HEK293 (cell line): ENCODE data around the gene PLA2G4E.

ENCODE experiments used
- CTCF ChIA-PET: fragments of 350-600 bp; formaldehyde crosslinking; extraction: SDS; loops from one replicate; lab custom pipeline; 2021; ENCODE audit warnings: antibody characterized with exemption; lab: Yijun Ruan, JAX
- POLR2A ChIA-PET: fragments of 300-600 bp; formaldehyde crosslinking; extraction: SDS; loops from one replicate; lab custom pipeline; 2020; ENCODE audit warnings: antibody characterized with exemption, inconsistent platforms; lab: Yijun Ruan, JAX
- H3K27ac ChIP-seq: fragments of 200-500 bp; sonication (Bioruptor generic); 2 replicates; pipeline ENCODE4 v1.5.1; 2014; ENCODE audit warnings: low read depth, low read length, control low read depth, inconsistent platforms; ENCODE audit errors: extremely low read depth
- H3K36me3 ChIP-seq, 2 experiments: fragments of 200-500 bp in 1 of 2; sonication (Bioruptor generic) in 1 of 2; 1 replicate in 1 of 2; 2 replicates in 1 of 2; pipeline ENCODE4 v1.5.1; 2014 to 2017; ENCODE audit warnings: inconsistent platforms in 2 of 2, low read length in 2 of 2; ENCODE audit not compliant: control insufficient read depth in 2 of 2, insufficient read depth in 1 of 2
- H3K4me1 ChIP-seq: fragments of 200-500 bp; sonication (Bioruptor generic); 2 replicates; pipeline ENCODE4 v1.5.1; 2014; ENCODE audit warnings: mild to moderate bottlenecking, low read length, inconsistent platforms; ENCODE audit not compliant: control insufficient read depth, insufficient read depth
- H3K4me3 ChIP-seq: 2 replicates; pipeline ENCODE4 v1.5.1; 2011; ENCODE audit warnings: low read depth, mild to moderate bottlenecking, control low read depth, low read length, moderate library complexity
- H3K9me3 ChIP-seq: fragments of 200-500 bp; sonication (Bioruptor generic); 2 replicates; pipeline ENCODE4 v1.5.1; 2014; ENCODE audit warnings: low read depth, low read length, inconsistent platforms; ENCODE audit not compliant: control insufficient read depth, insufficient read depth
- FEZF1 ChIP-seq: fragments of 450-650 bp; formaldehyde crosslinking; IDR thresholded peaks from 2 replicates; pipeline ENCODE4 v1.5.1; 2016; ENCODE audit warnings: missing biosample characterization, missing genetic modification characterization
- HIC1 ChIP-seq: fragments of 450-650 bp; formaldehyde crosslinking; IDR thresholded peaks from 2 replicates; pipeline ENCODE4 v1.5.1; 2016; ENCODE audit warnings: missing biosample characterization, missing genetic modification characterization
- KLF8 ChIP-seq: fragments of 450-650 bp; formaldehyde crosslinking; IDR thresholded peaks from 2 replicates; pipeline ENCODE4 v1.5.1; 2016; ENCODE audit warnings: missing biosample characterization, missing genetic modification characterization
- REST ChIP-seq: fragments of 450-650 bp; formaldehyde crosslinking; IDR thresholded peaks from 2 replicates; pipeline ENCODE4 v1.5.1; 2016; ENCODE audit warnings: missing biosample characterization, missing genetic modification characterization
- SCRT1 ChIP-seq: fragments of 450-650 bp; formaldehyde crosslinking; IDR thresholded peaks from 2 replicates; pipeline ENCODE4 v1.5.1; 2016; ENCODE audit warnings: missing biosample characterization, missing genetic modification characterization, borderline replicate concordance
- SP2 ChIP-seq: fragments of 450-650 bp; formaldehyde crosslinking; IDR thresholded peaks from 2 replicates; pipeline ENCODE4 v1.5.1; 2016; ENCODE audit warnings: missing biosample characterization, missing genetic modification characterization
- ZBTB1 ChIP-seq: fragments of 450-650 bp; formaldehyde crosslinking; IDR thresholded peaks from 2 replicates; pipeline ENCODE4 v1.5.1; 2016; ENCODE audit warnings: missing biosample characterization, missing genetic modification characterization
- ZBTB10 ChIP-seq: fragments of 450-650 bp; formaldehyde crosslinking; IDR thresholded peaks from 2 replicates; pipeline ENCODE4 v1.5.1; 2016; ENCODE audit warnings: missing biosample characterization, missing genetic modification characterization
- ZNF10 ChIP-seq: fragments of 450-650 bp; formaldehyde crosslinking; IDR thresholded peaks from 2 replicates; pipeline ENCODE4 v1.5.1; 2017; ENCODE audit warnings: missing biosample characterization, missing genetic modification characterization
- ZNF16 ChIP-seq: fragments of 450-650 bp; formaldehyde crosslinking; IDR thresholded peaks from 2 replicates; pipeline ENCODE4 v1.5.1; 2016; ENCODE audit warnings: low read depth, missing biosample characterization, missing genetic modification characterization
- ZNF19 ChIP-seq: fragments of 450-650 bp; formaldehyde crosslinking; IDR thresholded peaks from 2 replicates; pipeline ENCODE4; 2016; ENCODE audit warnings: missing biosample characterization, missing genetic modification characterization, low read depth
- ZNF248 ChIP-seq: fragments of 450-650 bp; formaldehyde crosslinking; IDR thresholded peaks from 2 replicates; pipeline ENCODE4 v1.5.1; 2017; ENCODE audit warnings: missing biosample characterization, missing genetic modification characterization
- ZNF292 ChIP-seq: fragments of 450-650 bp; formaldehyde crosslinking; IDR thresholded peaks from 2 replicates; pipeline ENCODE4 v1.5.1; 2016; ENCODE audit warnings: low read depth, missing biosample characterization, missing genetic modification characterization, borderline replicate concordance
- ZNF366 ChIP-seq: fragments of 450-650 bp; formaldehyde crosslinking; conservative IDR thresholded peaks from 2 replicates; pipeline ENCODE4 v1.5.1; 2016; ENCODE audit warnings: missing biosample characterization, missing genetic modification characterization
- ZNF488 ChIP-seq: fragments of 450-650 bp; formaldehyde crosslinking; IDR thresholded peaks from 2 replicates; pipeline ENCODE4 v1.5.1; 2016; ENCODE audit warnings: missing biosample characterization, missing genetic modification characterization
- ZNF514 ChIP-seq: fragments of 450-650 bp; formaldehyde crosslinking; IDR thresholded peaks from 2 replicates; pipeline ENCODE4 v1.5.1; 2016; ENCODE audit warnings: missing biosample characterization, missing genetic modification characterization
- ZNF792 ChIP-seq: fragments of 450-650 bp; formaldehyde crosslinking; IDR thresholded peaks from 2 replicates; pipeline ENCODE4 v1.5.1; 2016; ENCODE audit warnings: missing biosample characterization, missing genetic modification characterization
- ZXDB ChIP-seq: fragments of 450-650 bp; formaldehyde crosslinking; IDR thresholded peaks from 2 replicates; pipeline ENCODE4 v1.5.1; 2016; ENCODE audit warnings: missing biosample characterization, missing genetic modification characterization

Gene PLA2G4E

GRCh38 chr15:42020713-42021273, at the start of gene PLA2G4E:
Gene PLA2G4E, minus strand, starts transcription at chr15:42021042. Its CDS starts 12 bp downstream, at chr15:42021030.
- H3K4me1 ChIP-seq = no peaks in the 10 kb centered on the region
- no peak within 1 kb of the TSS for H3K4me3 ChIP-seq
- no peak within 1 kb of the TSS for H3K27ac ChIP-seq
- ChIA-PET CTCF (interaction anchor here (0.5 kb wide), 1 partner anchor 595 kb away, joined by 3 read pairs; no protein-coding TSS in a partner anchor), POLR2A (no interaction called here)
- no peaks in the 10 kb centered on the region for H3K36me3 ChIP-seq
- H3K9me3 ChIP-seq = no peaks in the 10 kb centered on the region
- TF ChIP-seq ZNF248 (no peak), REST (no peak), HIC1 (no peak), ZNF514 (tag by site-specific recombination) (no peak), ZNF292 (tag by site-specific recombination) (no peak), ZNF792 (tag by site-specific recombination) (no peak), KLF8 (no peak), SCRT1 (no peak), FEZF1 (no peak), ZBTB10 (tag by site-specific recombination) (no peak), ZBTB1 (no peak), ZNF19 (tag by site-specific recombination) (no peak), ZNF10 (tag by site-specific recombination) (no peak)

- H3K4me3 ChIP-seq = no peak overlapping the region
- H3K36me3 ChIP-seq = no peaks in the 10 kb centered on the region
- no peaks in the 10 kb centered on the region for H3K4me1 ChIP-seq
- ChIA-PET CTCF (interaction anchor here (0.6 to 6.1 kb wide), 3 partner anchors 10 to 58 kb away, joined by 3 to 33 read pairs (median 4); no protein-coding TSS in a partner anchor), POLR2A (no interaction called here)
- TF ChIP-seq ZXDB (tag by site-specific recombination) (no peak), ZNF16 (tag by site-specific recombination) (no peak), ZNF366 (tag by site-specific recombination) (no peak), ZNF488 (tag by site-specific recombination) (no peak), SP2 (tag by site-specific recombination) (no peak)
- H3K27ac ChIP-seq = no peak overlapping the region
- H3K9me3 ChIP-seq = no peaks in the 10 kb centered on the region
Observed at GRCh38 chr15:42070279-42070975, 49.6 kb upstream of the PLA2G4E start.
